DOHH2 (cell line): Measurements from ENCODE around the gene CACNA1A.
A peak's percentile ranks its signal among the peaks of the same experiment; 100 is the strongest.

ENCODE experiments used
- EZH2phosphoT487 ChIP-seq: fragments of 200-600 bp; sonication (generic); IDR thresholded peaks from 2 replicates; pipeline ENCODE4 v1.6.1; 2017; ENCODE audit warnings: borderline replicate concordance, mild to moderate bottlenecking, antibody characterized with exemption, low read length, moderate library complexity, mixed read lengths
- TF ChIP-seq, protein P1 (sequence below): fragments of 200-600 bp; sonication (generic); IDR thresholded peaks from one replicate; pipeline ENCODE4 v1.5.1; 2014; ENCODE audit warnings: antibody characterized with exemption, mild to moderate bottlenecking, low read depth, low read length; ENCODE audit not compliant: poor library complexity, severe bottlenecking

DNA sequence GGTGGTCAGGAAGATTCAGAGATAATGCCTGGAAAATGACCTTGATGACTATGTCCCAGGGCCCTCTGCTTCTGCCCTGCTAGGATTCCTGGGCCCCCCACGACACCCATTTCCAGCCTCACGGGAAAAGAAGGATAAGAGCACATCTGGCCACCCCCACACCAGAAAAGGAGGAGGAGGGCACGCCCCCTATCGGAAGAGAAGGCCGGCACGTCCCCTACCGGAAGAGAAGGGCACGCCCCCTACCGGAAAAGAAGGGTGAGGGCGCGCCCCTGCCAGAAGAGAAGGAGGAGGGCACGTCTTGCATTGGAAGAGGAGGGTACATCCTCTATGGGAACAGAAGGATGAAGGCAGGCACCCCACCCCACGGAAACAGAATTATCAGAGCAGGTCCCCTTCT is 271.8 kb downstream of the CACNA1A start:
- TF ChIP-seq, protein P1, sequence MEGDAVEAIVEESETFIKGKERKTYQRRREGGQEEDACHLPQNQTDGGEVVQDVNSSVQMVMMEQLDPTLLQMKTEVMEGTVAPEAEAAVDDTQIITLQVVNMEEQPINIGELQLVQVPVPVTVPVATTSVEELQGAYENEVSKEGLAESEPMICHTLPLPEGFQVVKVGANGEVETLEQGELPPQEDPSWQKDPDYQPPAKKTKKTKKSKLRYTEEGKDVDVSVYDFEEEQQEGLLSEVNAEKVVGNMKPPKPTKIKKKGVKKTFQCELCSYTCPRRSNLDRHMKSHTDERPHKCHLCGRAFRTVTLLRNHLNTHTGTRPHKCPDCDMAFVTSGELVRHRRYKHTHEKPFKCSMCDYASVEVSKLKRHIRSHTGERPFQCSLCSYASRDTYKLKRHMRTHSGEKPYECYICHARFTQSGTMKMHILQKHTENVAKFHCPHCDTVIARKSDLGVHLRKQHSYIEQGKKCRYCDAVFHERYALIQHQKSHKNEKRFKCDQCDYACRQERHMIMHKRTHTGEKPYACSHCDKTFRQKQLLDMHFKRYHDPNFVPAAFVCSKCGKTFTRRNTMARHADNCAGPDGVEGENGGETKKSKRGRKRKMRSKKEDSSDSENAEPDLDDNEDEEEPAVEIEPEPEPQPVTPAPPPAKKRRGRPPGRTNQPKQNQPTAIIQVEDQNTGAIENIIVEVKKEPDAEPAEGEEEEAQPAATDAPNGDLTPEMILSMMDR, result peak; percentile 99
- no peak for TF ChIP-seq EZH2phosphoT487
